ENCODE measurements around the gene TM4SF1. TPM values are rescaled to one million over a fixed set of nuclear protein-coding genes. Genes with fewer than 3 reads are reported as not detected.
"Not testable (repeated sequence)": the region's sequence is repeated elsewhere in the genome, so short reads cannot be mapped to it uniquely, and the experiment has no call there.

Gene TM4SF1
- total RNA-seq, 1 experiment from 2014 or later = 0.66 TPM

- no peak for TF ChIP-seq POLR2A (IDR thresholded peaks at IDR 0.05; ENCODE audit: borderline replicate concordance, extremely low read depth, insufficient read depth, insufficient read length)
Observed at GRCh38 chr3:149339931-149340309, 37.5 kb downstream of the TM4SF1 start (continued).

- DNase-seq (ENCODE audit: low read depth, low spot score); H3K27me3 ChIP-seq (ENCODE audit: insufficient read depth, low read length); BruUV-seq (replicated peaks); H3K4me2 ChIP-seq (ENCODE audit: low read length); H4K20me1 ChIP-seq (ENCODE audit: insufficient read depth); intact Hi-C loops (cut with micrococcal nuclease); H3K9ac ChIP-seq (ENCODE audit: low read length); H3K9me2 ChIP-seq (ENCODE audit: insufficient read depth); H2AFZ ChIP-seq (ENCODE audit: low read depth, low read length, poor library complexity, severe bottlenecking); RAD21 ChIA-PET (ENCODE audit: low non-redundant PET in 1 of 2, low total read pairs in 2 of 2, uncharacterized antibody in 2 of 2, unreplicated experiment in 2 of 2); H3K9me3 ChIP-seq (ENCODE audit: control insufficient read depth in 1 of 2, insufficient read depth in 1 of 2, low read depth in 1 of 2, low read length in 2 of 2); H3K79me2 ChIP-seq (ENCODE audit: insufficient read depth, low read length); CTCF ChIA-PET; POLR2A ChIA-PET; H3K4me3 ChIP-seq (replicated peaks in 1 of 2; ENCODE audit: low read depth in 1 of 2, low read length in 2 of 2); H3K36me3 ChIP-seq (ENCODE audit: control insufficient read depth in 1 of 2, insufficient read depth in 2 of 2, low read length in 2 of 2); H3K27ac ChIP-seq (ENCODE audit: low read depth, low read length); ATAC-seq: not testable (repeated sequence)
- peaks cover 13 to 56% of the 10 kb centered on the region in 2 experiments; a peak in 3 of 4 replicates for H3K4me1 ChIP-seq (ENCODE audit: control insufficient read depth in 1 of 2, insufficient read depth in 2 of 2, low read length in 2 of 2)
Observed at GRCh38 chr3:149337486-149337885, 40.0 kb downstream of the TM4SF1 start.

- ChIA-PET POLR2A (interaction anchor here (2.1 kb wide), 1 partner anchor 7 kb away, joined by 4 read pairs; no protein-coding TSS in a partner anchor), CTCF (no interaction called here), RAD21 (ENCODE audit: low non-redundant PET in 1 of 2, low total read pairs in 2 of 2, uncharacterized antibody in 2 of 2, unreplicated experiment in 2 of 2) (no interaction called here)
- TF ChIP-seq POLR2A (IDR thresholded peaks at IDR 0.05; ENCODE audit: borderline replicate concordance, extremely low read depth, insufficient read depth, insufficient read length) = no peak
- TF ChIP-seq ZBTB33 (IDR thresholded peaks at IDR 0.05; ENCODE audit: extremely low read depth, insufficient replicate concordance, low read length) = no peak
- no peak for TF ChIP-seq RAD21 (IDR thresholded peaks at IDR 0.05; ENCODE audit: low read depth)
- TF ChIP-seq CBX3 (IDR thresholded peaks at IDR 0.05; ENCODE audit: low read depth) = no peak
- no peak for TF ChIP-seq JUND (IDR thresholded peaks at IDR 0.05)
- TF ChIP-seq EGR1 (IDR thresholded peaks at IDR 0.05; ENCODE audit: low read depth) = no peak
- no peak for TF ChIP-seq ELF1 (IDR thresholded peaks at IDR 0.05; ENCODE audit: borderline replicate concordance, low read depth)
- TF ChIP-seq FOSL1 (IDR thresholded peaks at IDR 0.05; ENCODE audit: low read depth) = no peak
- TF ChIP-seq MAX (IDR thresholded peaks at IDR 0.05) = no peak
- no peak for TF ChIP-seq POLR2AphosphoS5 (IDR thresholded peaks at IDR 0.05; ENCODE audit: low read depth, low read length)
- no peak for TF ChIP-seq CTCF (IDR thresholded peaks at IDR 0.05 in 2 of 3, conservative IDR thresholded peaks at IDR 0.05 in 1 of 3; ENCODE audit: borderline replicate concordance in 1 of 3, insufficient read depth in 1 of 3, low read depth in 2 of 3, low read length in 2 of 3)
- Histone ChIP-seq H3K27me3 (ENCODE audit: insufficient read depth, low read length) (no peaks in the 10 kb centered on the region), H2AFZ (ENCODE audit: low read depth, low read length, poor library complexity, severe bottlenecking) (no peak overlapping the region), H4K20me1 (ENCODE audit: insufficient read depth) (no peaks in the 10 kb centered on the region), H3K4me3 (replicated peaks in 1 of 2; ENCODE audit: low read depth in 1 of 2, low read length in 2 of 2) (no peak overlapping the region), H3K27ac (ENCODE audit: low read depth, low read length) (no peak overlapping the region), H3K9me2 (ENCODE audit: insufficient read depth) (no peaks in the 10 kb centered on the region), H3K4me1 (ENCODE audit: control insufficient read depth in 1 of 2, insufficient read depth in 2 of 2, low read length in 2 of 2) (peaks cover 13 to 53% of the 10 kb centered on the region in 2 experiments; a peak in 3 of 4 replicates), H3K9ac (ENCODE audit: low read length) (no peak overlapping the region), H3K36me3 (ENCODE audit: control insufficient read depth in 1 of 2, insufficient read depth in 2 of 2, low read length in 2 of 2) (no peaks in the 10 kb centered on the region), H3K4me2 (ENCODE audit: low read length) (no peak overlapping the region), H3K79me2 (ENCODE audit: insufficient read depth, low read length) (no peaks in the 10 kb centered on the region), H3K9me3 (ENCODE audit: control insufficient read depth in 1 of 2, insufficient read depth in 1 of 2, low read depth in 1 of 2, low read length in 2 of 2) (no peaks in the 10 kb centered on the region)
- ATAC-seq (no peak), DNase-seq (ENCODE audit: low read depth, low spot score) (no peak)
- no TSS peak for BruUV-seq (replicated peaks)
- intact Hi-C loops (cut with micrococcal nuclease) = no loop called here
Observed at GRCh38 chr3:149336925-149337324, 40.5 kb downstream of the TM4SF1 start.
